Left cardiac atrium (tissue), 4 donors: Measurements from ENCODE around the gene SPATA21. TPM values are rescaled to one million over a fixed set of nuclear protein-coding genes. Genes with fewer than 3 reads are reported as not detected.
A peak's percentile ranks its signal among the peaks of the same experiment; 100 is the strongest.
"Not testable (repeated sequence)": the region's sequence is repeated elsewhere in the genome, so short reads cannot be mapped to it uniquely, and the experiment has no call there.

ENCODE experiments used
- ATAC-seq, 2 donors: fragments of 200-7000 bp; cut with Tn5 transposase; one replicate each; pipeline ENCODE4 v1.9.1; 2020; ENCODE audit warnings: mild to moderate bottlenecking in 2 of 2, moderate library complexity in 2 of 2
- DNase-seq: peaks from one replicate; pipeline ENCODE4 v3.0.0-alpha.2; 2020
- intact Hi-C, 2 donors: fragments of 100-400 bp; cut with DNase I; formaldehyde crosslinking; loops; one replicate each; pipeline versions ENCODE4 v1.14.1 to v1.15.1; 2022 to 2023
- total RNA-seq, 2 donors: library from RNA; stranded (reverse); fragmentation: NEBNext Ultra II Directional; extraction: Animal tissue kit (Norgen Biotek cat#: 25700); gene quantifications; one replicate each; pipeline ENCODE4 v1.2.1, GENCODE V29; 2021
- donor health status: DM: no; HTN: yes; CAD: no.
- donor health status: DM: no; HTN: yes; CAD: no; lungs with severe emphysema.
- donor health status: DM: yes; HTN: yes; CAD: no.
- donor health status: Dilated cardiomyopathy.

Gene SPATA21
- total RNA-seq, 2 donors from 2014 or later = not detected

- DNase-seq = peak; percentile 91
- peak; percentile 85 to 90 for ATAC-seq
- intact Hi-C loops = loop anchor here in 1 of 2 donors (10.0 kb wide), 1 partner anchor 153 kb away; the partner anchor contains the start of gene ARHGEF19
These were observed 69.8 kb downstream of the SPATA21 start for GRCh38 chr1:16367258-16367967.

GRCh38 chr1:16366722-16367257 is 70.4 kb downstream of the SPATA21 start, which contains the start of gene SZRD1:
Gene SZRD1, plus strand, starts transcription at chr1:16367242. Its CDS starts 16 bp downstream, at chr1:16367258.
- intact Hi-C loops = loop anchor here in 1 of 2 donors (10.0 kb wide), 1 partner anchor 152 kb away; the partner anchor contains the start of gene ARHGEF19
- DNase-seq (peak; percentile 96), ATAC-seq (peak; percentile 93 to 94)

GRCh38 chr1:16365146-16365498 is 72.1 kb downstream of the SPATA21 start:
- peak in 1 of 2 donors; percentile 2 for ATAC-seq
- DNase-seq = not testable (repeated sequence)
- intact Hi-C loops = loop anchor here in 1 of 2 donors (10.0 kb wide), 1 partner anchor 150 kb away; the partner anchor contains the start of gene ARHGEF19

GRCh38 chr1:16356867-16357266 is 80.4 kb downstream of the SPATA21 start:
- ATAC-seq (no peak), DNase-seq (no peak)
- intact Hi-C loops = loop anchor here in 1 of 2 donors (10.0 kb wide), 1 partner anchor 112 kb away; no protein-coding TSS in a partner anchor

- intact Hi-C loops = loop anchor here in 1 of 2 donors (10.0 kb wide), 1 partner anchor 110 kb away; no protein-coding TSS in a partner anchor
- DNase-seq (no peak), ATAC-seq (no peak)
These were observed 82.6 kb downstream of the SPATA21 start for GRCh38 chr1:16354619-16355018.

- ATAC-seq (no peak), DNase-seq (no peak)
- intact Hi-C loops = loop anchor here in 1 of 2 donors (10.0 kb wide), 1 partner anchor 108 kb away; no protein-coding TSS in a partner anchor
These were observed 84.2 kb downstream of the SPATA21 start for GRCh38 chr1:16352842-16353535.

- intact Hi-C loops = loop anchor here in 1 of 2 donors (10.0 kb wide), 1 partner anchor 107 kb away; no protein-coding TSS in a partner anchor
- ATAC-seq (peak; percentile 98 to 99), DNase-seq (peak; percentile 91)
These were observed 85.0 kb downstream of the SPATA21 start, which contains the start of gene FBXO42 for GRCh38 chr1:16351994-16352841. Gene FBXO42, minus strand, starts transcription at chr1:16352480. Its CDS starts 37,062 bp downstream, at chr1:16315418.

- DNase-seq (no peak), ATAC-seq (peak in 1 of 2 donors; percentile 8)
These were observed 85.7 kb downstream of the SPATA21 start for GRCh38 chr1:16351456-16351993.

GRCh38 chr1:16349847-16350406 is 87.3 kb downstream of the SPATA21 start:
- ATAC-seq = no peak
- DNase-seq = no peak
- intact Hi-C loops = loop anchor here in 1 of 2 donors (10.0 kb wide), 1 partner anchor 105 kb away; no protein-coding TSS in a partner anchor

More at GRCh38 chr1:16351456-16351993, 85.7 kb downstream of the SPATA21 start:
- intact Hi-C loops = loop anchor here in 1 of 2 donors (10.0 kb wide), 1 partner anchor 107 kb away; no protein-coding TSS in a partner anchor

Other genes starting within 250 kb of the SPATA21 start
- gene ARHGEF19, start 224.8 kb downstream of the SPATA21 start, total RNA-seq = 1 to 10 TPM; 2.1 to 4.7 TPM
- gene CPLANE2, start 200.2 kb downstream of the SPATA21 start, total RNA-seq = 1 to 10 TPM; 4.7 to 7.2 TPM
- 10 to 100 TPM; 14.1 to 15.1 TPM for gene FBXO42, start 84.9 kb downstream of the SPATA21 start, total RNA-seq
- gene SZRD1, start 70.2 kb downstream of the SPATA21 start, total RNA-seq = 100 to 1,000 TPM in 1 of 2 donors, 10 to 100 TPM in 1; 98.0 to 112 TPM
- 10 to 100 TPM; 21.8 to 23.7 TPM for gene NECAP2, start 3.3 kb upstream of the SPATA21 start, total RNA-seq
- gene RNU1-1, start 76.9 kb upstream of the SPATA21 start, total RNA-seq = over 10,000 TPM in 1 of 2 donors, 1,000 to 10,000 TPM in 1; 5,988 to 15,401 TPM
- 10 to 100 TPM; 11.6 to 17.5 TPM for gene NBPF1, start 176.1 kb upstream of the SPATA21 start, total RNA-seq
- over 10,000 TPM in 1 of 2 donors, 1,000 to 10,000 TPM in 1; 5,988 to 15,401 TPM for gene RNU1-3, start 229.5 kb upstream of the SPATA21 start, total RNA-seq